CD4-positive, alpha-beta T cell (primary cell): ENCODE measurements around the gene DBH. TPM values are rescaled to one million over a fixed set of nuclear protein-coding genes. Genes with fewer than 3 reads are reported as not detected.

Experiments used
- ATAC-seq: fragments of 200-7000 bp; cut with Tn5 transposase; one replicate; pipeline ENCODE4 v1.10.0; 2022; ENCODE audit warnings: mild to moderate bottlenecking; ENCODE audit not compliant: poor library complexity
- CTCF ChIA-PET: fragments of 350-600 bp; sonication (Branson Sonifier 250); formaldehyde crosslinking; loops from one replicate; lab custom pipeline; 2021; ENCODE audit warnings: antibody characterized with exemption, inconsistent platforms; lab: Charles Lee
- POLR2A ChIA-PET: fragments of 350-600 bp; sonication (Branson Sonifier 250); formaldehyde crosslinking; loops from one replicate; lab custom pipeline; 2021; ENCODE audit warnings: antibody characterized with exemption, inconsistent platforms; lab: Charles Lee
- DNase-seq, 14 experiments: peaks; one replicate each; pipeline ENCODE4 v3.0.0-alpha.2; 2013 to 2020; ENCODE audit warnings: mixed read lengths in 2 of 14
- H3K27ac ChIP-seq, 2 donors: one replicate each; pipeline versions ENCODE4 v1.5.1 to v1.7.0; 2013; ENCODE audit warnings: low read length in 2 of 2, low read depth in 1 of 2, mild to moderate bottlenecking in 1 of 2
- H3K27me3 ChIP-seq, 2 experiments: 1 replicate in 1 of 2; 2 replicates in 1 of 2; pipeline versions ENCODE4 v1.6.1 to v1.7.0; 2013; ENCODE audit warnings: low read length in 2 of 2, control low read depth in 1 of 2, mild to moderate bottlenecking in 1 of 2, moderate library complexity in 1 of 2; ENCODE audit not compliant: insufficient read depth in 2 of 2, control insufficient read depth in 1 of 2
- H3K36me3 ChIP-seq: one replicate; pipeline ENCODE4 v1.6.1; 2013; ENCODE audit warnings: low read length, control low read depth; ENCODE audit not compliant: insufficient read depth
- H3K4me1 ChIP-seq: one replicate; pipeline ENCODE4 v1.6.1; 2013; ENCODE audit warnings: low read length, control low read depth; ENCODE audit not compliant: insufficient read depth
- H3K4me3 ChIP-seq: one replicate; pipeline ENCODE4 v1.5.1; 2013; ENCODE audit warnings: mild to moderate bottlenecking, low read length, moderate library complexity
- H3K9me3 ChIP-seq, 2 experiments: 1 replicate in 1 of 2; 2 replicates in 1 of 2; pipeline versions ENCODE4 v1.6.1 to v1.7.0; 2013; ENCODE audit warnings: low read length in 2 of 2, mild to moderate bottlenecking in 2 of 2, control low read depth in 1 of 2, moderate library complexity in 1 of 2; ENCODE audit not compliant: control insufficient read depth in 1 of 2, insufficient read depth in 1 of 2
- H3K27ac Mint-ChIP-seq: one replicate; pipeline ENCODE4 v1.8.0; 2020; ENCODE audit warnings: mixed read lengths
- H3K27me3 Mint-ChIP-seq: one replicate; pipeline ENCODE4 v1.8.0; 2021; ENCODE audit warnings: mixed read lengths
- H3K36me3 Mint-ChIP-seq: one replicate; pipeline ENCODE4 v1.8.0; 2021; ENCODE audit warnings: low read depth, mixed read lengths
- H3K4me1 Mint-ChIP-seq: one replicate; pipeline ENCODE4 v1.8.0; 2021; ENCODE audit warnings: low read depth, mixed read lengths
- H3K4me3 Mint-ChIP-seq: one replicate; pipeline ENCODE4 v1.8.0; 2020; ENCODE audit warnings: mild to moderate bottlenecking, mixed read lengths
- H3K9me3 Mint-ChIP-seq: one replicate; pipeline ENCODE4 v1.8.0; 2020; ENCODE audit warnings: mixed read lengths
- intact Hi-C, 2 experiments: fragments of 100-400 bp; cut with DNase I in 1 of 2; cut with micrococcal nuclease in 1 of 2; formaldehyde crosslinking; loops; one replicate each; pipeline versions ENCODE4 v1.15.1 to v1.9.0; 2023 to 2025; cut with DNase I, micrococcal nuclease
- total RNA-seq, 174 experiments: library from RNA in 2 of 174; stranded (reverse) in 2 of 174; gene quantifications; one replicate each; pipeline ENCODE4 v1.2.3 and lab custom pipeline; 2021 to 2026
- TF ChIP-seq, protein P1 (sequence below): fragments of 200-600 bp; IDR thresholded peaks from one replicate; pipeline ENCODE4 v1.8.0; 2022; ENCODE audit warnings: antibody characterized with exemption, mild to moderate bottlenecking

DBH gene
- total RNA-seq, 2 experiments from 2014 or later = 1.7 to 1.8 TPM

- H3K27ac Mint-ChIP-seq = no peak overlapping the region
- ATAC-seq = no peak
- no peak for DNase-seq
- ChIA-PET CTCF (no interaction called here), POLR2A (no interaction called here)
- intact Hi-C loops = no loop called here
- TF ChIP-seq, protein P1, sequence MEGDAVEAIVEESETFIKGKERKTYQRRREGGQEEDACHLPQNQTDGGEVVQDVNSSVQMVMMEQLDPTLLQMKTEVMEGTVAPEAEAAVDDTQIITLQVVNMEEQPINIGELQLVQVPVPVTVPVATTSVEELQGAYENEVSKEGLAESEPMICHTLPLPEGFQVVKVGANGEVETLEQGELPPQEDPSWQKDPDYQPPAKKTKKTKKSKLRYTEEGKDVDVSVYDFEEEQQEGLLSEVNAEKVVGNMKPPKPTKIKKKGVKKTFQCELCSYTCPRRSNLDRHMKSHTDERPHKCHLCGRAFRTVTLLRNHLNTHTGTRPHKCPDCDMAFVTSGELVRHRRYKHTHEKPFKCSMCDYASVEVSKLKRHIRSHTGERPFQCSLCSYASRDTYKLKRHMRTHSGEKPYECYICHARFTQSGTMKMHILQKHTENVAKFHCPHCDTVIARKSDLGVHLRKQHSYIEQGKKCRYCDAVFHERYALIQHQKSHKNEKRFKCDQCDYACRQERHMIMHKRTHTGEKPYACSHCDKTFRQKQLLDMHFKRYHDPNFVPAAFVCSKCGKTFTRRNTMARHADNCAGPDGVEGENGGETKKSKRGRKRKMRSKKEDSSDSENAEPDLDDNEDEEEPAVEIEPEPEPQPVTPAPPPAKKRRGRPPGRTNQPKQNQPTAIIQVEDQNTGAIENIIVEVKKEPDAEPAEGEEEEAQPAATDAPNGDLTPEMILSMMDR = no peak
- Histone ChIP-seq H3K27ac (no peak overlapping the region), H3K36me3 (no peaks in the 10 kb centered on the region), H3K9me3 (peaks cover 0 to 18% of the 10 kb centered on the region in 2 experiments), H3K4me1 (peaks cover 8% of the 10 kb centered on the region), H3K27me3 (peaks cover 21 to 38% of the 10 kb centered on the region in 2 experiments), H3K4me3 (no peak overlapping the region)
- H3K27me3 Mint-ChIP-seq = peaks cover 52% of the 10 kb centered on the region
- H3K4me1 Mint-ChIP-seq = peaks cover 4% of the 10 kb centered on the region
- H3K9me3 Mint-ChIP-seq = no peaks in the 10 kb centered on the region
- H3K4me3 Mint-ChIP-seq = no peak overlapping the region
- no peaks in the 10 kb centered on the region for H3K36me3 Mint-ChIP-seq
These were observed 28.2 kb upstream of the DBH start for GRCh38 chr9:133607976-133608375.

GRCh38 chr9:133608382-133608781 is 27.8 kb upstream of the DBH start:
- no peaks in the 10 kb centered on the region for H3K36me3 Mint-ChIP-seq
- TF ChIP-seq, protein P1 = no peak
- no peak overlapping the region for H3K4me3 Mint-ChIP-seq
- Histone ChIP-seq H3K27ac (no peak overlapping the region), H3K36me3 (no peaks in the 10 kb centered on the region), H3K27me3 (peaks cover 21 to 38% of the 10 kb centered on the region in 2 experiments), H3K4me1 (peaks cover 8% of the 10 kb centered on the region), H3K4me3 (no peak overlapping the region), H3K9me3 (peaks cover 0 to 18% of the 10 kb centered on the region in 2 experiments)
- peaks cover 52% of the 10 kb centered on the region for H3K27me3 Mint-ChIP-seq
- ATAC-seq (no peak), DNase-seq (no peak)
- H3K27ac Mint-ChIP-seq = no peak overlapping the region
- H3K9me3 Mint-ChIP-seq = no peaks in the 10 kb centered on the region
- CTCF ChIA-PET = no interaction called here
- POLR2A ChIA-PET = no interaction called here
- intact Hi-C loops = no loop called here
- H3K4me1 Mint-ChIP-seq = peaks cover 4% of the 10 kb centered on the region

DNA sequence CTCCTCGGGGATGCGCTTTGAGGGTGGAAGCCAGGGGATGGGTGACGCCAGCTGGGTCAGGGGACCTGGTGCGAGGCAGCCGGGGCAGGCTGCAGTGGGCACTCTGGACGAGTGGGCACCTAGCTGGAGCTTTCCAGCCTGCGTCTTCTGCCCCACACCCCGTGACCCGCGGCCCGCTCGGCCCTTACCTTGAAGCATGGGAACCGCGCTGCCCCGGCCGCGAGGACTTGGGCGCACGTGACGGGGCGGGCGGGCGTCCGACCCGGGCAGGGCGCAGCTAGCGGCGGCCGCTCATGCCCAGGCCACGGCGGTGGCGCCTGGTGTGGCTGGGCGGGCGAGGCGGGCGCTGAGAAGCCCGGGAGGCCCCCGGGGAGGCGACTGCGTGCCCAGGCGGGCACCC is 27.3 kb upstream of the DBH start:
- no peaks in the 10 kb centered on the region for H3K36me3 Mint-ChIP-seq
- no peak for DNase-seq
- intact Hi-C loops = no loop called here
- POLR2A ChIA-PET = no interaction called here
- no peak overlapping the region for H3K4me3 ChIP-seq
- peaks cover 52% of the 10 kb centered on the region for H3K27me3 Mint-ChIP-seq
- CTCF ChIA-PET = no interaction called here
- H3K27ac Mint-ChIP-seq = no peak overlapping the region
- TF ChIP-seq, protein P1 = no peak
- peaks cover 4% of the 10 kb centered on the region for H3K4me1 Mint-ChIP-seq
- H3K36me3 ChIP-seq = no peaks in the 10 kb centered on the region
- H3K9me3 ChIP-seq = peaks cover 0 to 18% of the 10 kb centered on the region in 2 experiments
- ATAC-seq = no peak
- H3K4me3 Mint-ChIP-seq = no peak overlapping the region
- peaks cover 21 to 38% of the 10 kb centered on the region in 2 experiments for H3K27me3 ChIP-seq
- peaks cover 8% of the 10 kb centered on the region for H3K4me1 ChIP-seq
- no peak overlapping the region for H3K27ac ChIP-seq
- H3K9me3 Mint-ChIP-seq = no peaks in the 10 kb centered on the region
